Psoas muscle (tissue), 8 donors: ENCODE measurements around the gene OARD1. TPM values are rescaled to one million over a fixed set of nuclear protein-coding genes. Genes with fewer than 3 reads are reported as not detected.

ENCODE experiments used
- ATAC-seq, 4 donors: fragments of 200-7000 bp; cut with Tn5 transposase; one replicate each; pipeline ENCODE4 v1.9.1; 2020; ENCODE audit warnings: moderate library complexity in 3 of 4, mild to moderate bottlenecking in 2 of 4
- DNase-seq, 2 donors: peaks; one replicate each; pipeline ENCODE4 v3.0.0-alpha.2; 2020
- H3K27ac ChIP-seq: fragments of 200-600 bp; one replicate; pipeline ENCODE4 v1.8.0; 2022
- H3K27me3 ChIP-seq, 3 donors: fragments of 200-600 bp in 1 of 3; one replicate each; pipeline versions ENCODE4 v1.6.1 to v1.8.0; 2013 to 2022; ENCODE audit warnings: low read length in 2 of 3, mild to moderate bottlenecking in 2 of 3, moderate library complexity in 1 of 3; ENCODE audit not compliant: insufficient read depth in 3 of 3
- H3K36me3 ChIP-seq, 2 donors: fragments of 200-600 bp in 1 of 2; one replicate each; pipeline versions ENCODE4 v1.6.1 to v1.8.0; 2013 to 2022; ENCODE audit warnings: low read depth in 1 of 2, mild to moderate bottlenecking in 1 of 2, moderate library complexity in 1 of 2; ENCODE audit not compliant: insufficient read depth in 1 of 2
- H3K4me1 ChIP-seq: fragments of 200-600 bp; one replicate; pipeline ENCODE4 v1.8.0; 2022
- H3K4me3 ChIP-seq: fragments of 200-600 bp; one replicate; pipeline ENCODE4 v1.8.0; 2022; ENCODE audit warnings: mild to moderate bottlenecking
- H3K9me3 ChIP-seq: fragments of 200-600 bp; one replicate; pipeline ENCODE4 v1.8.0; 2022
- CTCF ChIP-seq: fragments of 200-600 bp; IDR thresholded peaks from one replicate; pipeline ENCODE4 v1.8.0; 2022; ENCODE audit warnings: antibody characterized with exemption
- WGBS, 3 donors: extraction: QIAGEN DNeasy Blood & Tissue Kit; methylation state at CpG; one replicate each; pipeline versions ENCODE4 v1.1.6 to v1.1.7; 2013; 5-methylcytosine and 5-hydroxymethylcytosine counted together
- intact Hi-C, 2 donors: fragments of 100-400 bp; cut with DNase I; formaldehyde crosslinking; loops; one replicate each; pipeline versions ENCODE4 v1.11.0 to v1.14.2; 2022
- polyA plus RNA-seq, 3 donors: library from polyadenylated mRNA; stranded (reverse); fragments of 200-250 nt; gene quantifications; one replicate each; pipeline ENCODE4 v1.2.3, GENCODE V29; 2013
- total RNA-seq, 4 donors: library from RNA; stranded (reverse); fragmentation: NEBNext Ultra II Directional in 2 of 4; extraction: Animal tissue kit (Norgen Biotek cat#: 25700) in 2 of 4; gene quantifications; one replicate each; pipeline versions ENCODE4 v1.2.1 to v1.2.4, GENCODE V29; 2021 to 2023
- donor health status: healthy with polysubstance abuse.
- donor health status: DM: no; HTN: no; CAD: no; lungs with moderate emphysema.
- donor health status: Bipolar disorder and iron deficiency.
- donor health status: healthy.
- donor health status: DM: yes; HTN: yes; CAD: no.
- donor health status: DM: no; HTN: no; CAD: no.
- donor health status: DM: no; HTN: no; CAD: no.
- donor health status: DM: yes; HTN: yes; CAD: no.

Gene OARD1
- total and polyA plus RNA-seq, 7 donors, result 13.5 to 74.6 (median 23.4) TPM

- intact Hi-C loops, result no loop called here
- 86 to 92% (median 91%) methylated on average over 2 of the region's 2 CpGs for WGBS, 3 donors
- no peaks in the 10 kb centered on the region for H3K9me3 ChIP-seq
- ATAC-seq (no peak), DNase-seq (no peak)
- H3K4me1 ChIP-seq, result peaks cover 34% of the 10 kb centered on the region
- no peak for TF ChIP-seq CTCF
- peaks cover 3 to 37% of the 10 kb centered on the region in 2 donors for H3K36me3 ChIP-seq
- no peak overlapping the region for H3K27ac ChIP-seq
- no peak overlapping the region for H3K4me3 ChIP-seq
- no peaks in the 10 kb centered on the region for H3K27me3 ChIP-seq
Measured at GRCh38 chr6:41077536-41077935, 5.4 kb upstream of the OARD1 start.

- ATAC-seq, result no peak
- Histone ChIP-seq H3K4me3 (peak overlapping the region; percentile 90), H3K27ac (peak overlapping the region; percentile 100), H3K27me3 (no peaks in the 10 kb centered on the region), H3K9me3 (no peaks in the 10 kb centered on the region), H3K36me3 (peaks cover 3 to 21% of the 10 kb centered on the region in 2 donors), H3K4me1 (peaks cover 38% of the 10 kb centered on the region)
- 68 to 73% (median 72%) methylated on average over 4 of the region's 4 CpGs for WGBS, 3 donors
- intact Hi-C loops, result no loop called here
- DNase-seq, result no peak
- TF ChIP-seq CTCF, result no peak
Measured at GRCh38 chr6:41075651-41076626, 3.8 kb upstream of the OARD1 start.

GRCh38 chr6:41074692-41075436 lies 2.7 kb upstream of the OARD1 start:
- DNase-seq, result no peak
- Histone ChIP-seq H3K27me3 (no peaks in the 10 kb centered on the region), H3K36me3 (peaks cover 3 to 21% of the 10 kb centered on the region in 2 donors), H3K4me3 (peak overlapping the region; percentile 90), H3K9me3 (no peaks in the 10 kb centered on the region), H3K4me1 (peaks cover 42% of the 10 kb centered on the region), H3K27ac (peak overlapping the region; percentile 100)
- 29 to 48% (median 33%) methylated on average over 11 of the region's 11 CpGs for WGBS, 3 donors
- no peak for TF ChIP-seq CTCF
- peak in 1 of 4 donors; percentile 33 for ATAC-seq
- intact Hi-C loops, result no loop called here

GRCh38 chr6:41073968-41074691 lies 2.0 kb upstream of the OARD1 start:
- H3K9me3 ChIP-seq, result no peaks in the 10 kb centered on the region
- no peaks in the 10 kb centered on the region for H3K27me3 ChIP-seq
- no peak for TF ChIP-seq CTCF
- no peak for ATAC-seq
- DNase-seq, result no peak
- WGBS, 3 donors, result 3 to 5% (median 3%) methylated on average over 11 of the region's 11 CpGs
- H3K4me1 ChIP-seq, result peaks cover 42% of the 10 kb centered on the region
- peak overlapping the region; percentile 100 for H3K27ac ChIP-seq
- peak overlapping the region; percentile 90 for H3K4me3 ChIP-seq
- intact Hi-C loops, result no loop called here
- peaks cover 3 to 21% of the 10 kb centered on the region in 2 donors for H3K36me3 ChIP-seq
